Suprapubic skin (tissue), 4 donors: ENCODE measurements around the gene MICU1.

Source experiments
- CTCF ChIP-seq, 2 donors: fragments of 200-600 bp in 1 of 2; fragments of 450-650 bp in 1 of 2; sonication (generic) in 1 of 2; IDR thresholded peaks; one replicate each; pipeline ENCODE4 v1.5.1; 2016 to 2019; ENCODE audit warnings: antibody characterized with exemption in 2 of 2, mild to moderate bottlenecking in 1 of 2, moderate library complexity in 1 of 2
- POLR2A ChIP-seq, 2 donors: fragments of 450-650 bp; IDR thresholded peaks; one replicate each; pipeline ENCODE4 v1.6.1; 2017; ENCODE audit warnings: antibody characterized with exemption in 2 of 2, mild to moderate bottlenecking in 2 of 2, moderate library complexity in 2 of 2
- POLR2AphosphoS5 ChIP-seq, 3 donors: sonication (generic); formaldehyde crosslinking; IDR thresholded peaks; one replicate each; pipeline ENCODE4 v1.6.1; 2017; ENCODE audit warnings: antibody characterized with exemption in 3 of 3

GRCh38 chr10:72649291-72649690 lies 23.4 kb upstream of the MICU1 start:
- TF ChIP-seq CTCF (IDR thresholded peaks at IDR 0.05) (no peak), POLR2A (IDR thresholded peaks at IDR 0.05) (no peak), POLR2AphosphoS5 (IDR thresholded peaks at IDR 0.05) (no peak)
